ENCODE measurements around the gene LHX4.

The LHX4 gene

DNA sequence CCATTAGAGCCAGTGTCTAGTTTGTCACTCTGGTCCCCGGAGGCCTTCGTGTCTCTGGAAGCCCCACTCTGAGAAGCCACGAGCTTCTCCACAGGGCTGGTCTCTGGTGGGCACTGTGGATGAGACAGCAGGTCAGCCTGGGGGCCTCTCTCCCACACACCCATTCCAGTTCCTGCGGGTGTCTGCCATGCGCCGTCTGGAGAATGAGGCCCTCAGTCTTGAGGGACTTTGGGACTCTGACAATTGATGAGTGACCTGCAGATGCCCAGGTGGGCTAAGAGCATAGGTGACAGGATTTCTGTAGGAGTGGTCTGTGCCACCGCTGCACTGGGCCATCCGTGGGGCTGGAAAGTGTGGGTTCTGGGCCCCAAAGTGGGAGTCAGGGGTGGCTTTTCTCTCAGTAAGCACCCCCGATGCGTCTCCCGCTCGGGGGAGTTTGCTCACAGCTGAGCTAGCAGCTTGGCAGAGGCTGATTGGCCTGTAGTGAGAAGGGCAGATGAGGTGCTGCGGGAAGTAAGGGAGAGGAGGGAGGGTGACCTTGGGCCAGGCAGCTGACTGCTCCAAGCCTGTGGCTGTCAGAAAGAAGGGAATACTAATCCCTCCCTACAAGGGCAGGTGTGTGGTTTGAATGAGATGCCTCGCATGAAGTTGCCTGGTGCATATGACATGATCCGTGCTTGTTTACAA is 26.4 kb downstream of the LHX4 start:
- Mint-ChIP-seq H3K9me3 (no peaks in the 10 kb centered on the region), H3K27ac (no peak overlapping the region), H3K4me3 (no peak overlapping the region), H3K36me3 (ENCODE audit: insufficient read depth) (no peaks in the 10 kb centered on the region), H3K27me3 (peaks cover 59 to 88% of the 10 kb centered on the region in 2 donors), H3K4me1 (ENCODE audit: low read depth in 2 of 2) (peaks cover 0 to 7% of the 10 kb centered on the region in 2 donors)
- no peak for DNase-seq
- no peak for ATAC-seq (replicated peaks)

DNA sequence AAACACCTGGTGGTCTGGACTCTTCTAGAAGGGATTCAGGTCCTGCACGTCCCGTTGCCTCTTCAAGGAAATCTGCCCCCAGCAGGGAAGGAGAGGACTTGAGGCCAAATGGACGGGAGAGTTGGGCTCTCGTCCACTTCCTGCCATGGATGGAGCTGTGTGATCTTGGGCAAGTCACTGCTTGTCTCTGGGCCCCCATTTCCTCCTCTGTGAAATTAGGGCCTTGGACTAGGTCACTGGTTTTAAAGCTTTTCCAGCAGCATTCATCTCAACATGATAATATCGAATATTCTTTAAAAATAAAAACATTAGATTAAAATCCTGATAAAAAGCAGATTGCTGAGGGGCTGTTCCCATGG is 26.9 kb downstream of the LHX4 start:
- no peak for DNase-seq
- no peaks in the 10 kb centered on the region for H3K36me3 Mint-ChIP-seq (ENCODE audit: insufficient read depth)
- peaks cover 0 to 5% of the 10 kb centered on the region in 2 donors for H3K4me1 Mint-ChIP-seq (ENCODE audit: low read depth in 2 of 2)
- H3K4me3 Mint-ChIP-seq: no peak overlapping the region
- H3K27me3 Mint-ChIP-seq: peaks cover 54 to 83% of the 10 kb centered on the region in 2 donors
- ATAC-seq (replicated peaks): no peak
- no peak overlapping the region for H3K27ac Mint-ChIP-seq
- no peaks in the 10 kb centered on the region for H3K9me3 Mint-ChIP-seq

DNA sequence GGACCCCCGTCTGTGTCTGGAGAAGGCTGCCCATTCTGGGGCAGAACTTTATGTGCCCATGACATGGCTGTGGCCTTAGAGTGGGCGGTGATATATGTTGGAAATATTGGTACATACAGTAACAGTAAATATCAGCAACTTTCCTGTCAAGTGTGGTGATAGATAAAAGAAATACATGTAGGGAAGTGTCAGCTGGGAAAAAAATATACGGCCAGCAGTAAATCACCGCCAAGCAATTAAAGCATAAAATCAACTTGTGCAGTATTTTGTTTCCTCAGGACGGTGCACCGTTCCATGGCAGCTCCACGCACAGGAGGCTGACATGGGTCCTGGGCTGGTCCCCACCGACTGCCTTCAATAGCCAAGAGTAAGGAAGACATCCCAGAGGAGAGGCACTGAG is 27.4 kb downstream of the LHX4 start:
- Mint-ChIP-seq H3K27me3 (peaks cover 49 to 78% of the 10 kb centered on the region in 2 donors), H3K9me3 (no peaks in the 10 kb centered on the region), H3K4me3 (no peak overlapping the region), H3K36me3 (ENCODE audit: insufficient read depth) (no peaks in the 10 kb centered on the region), H3K4me1 (ENCODE audit: low read depth in 2 of 2) (peaks cover 0 to 3% of the 10 kb centered on the region in 2 donors), H3K27ac (no peak overlapping the region)
- ATAC-seq (replicated peaks) (no peak), DNase-seq (no peak)

DNA sequence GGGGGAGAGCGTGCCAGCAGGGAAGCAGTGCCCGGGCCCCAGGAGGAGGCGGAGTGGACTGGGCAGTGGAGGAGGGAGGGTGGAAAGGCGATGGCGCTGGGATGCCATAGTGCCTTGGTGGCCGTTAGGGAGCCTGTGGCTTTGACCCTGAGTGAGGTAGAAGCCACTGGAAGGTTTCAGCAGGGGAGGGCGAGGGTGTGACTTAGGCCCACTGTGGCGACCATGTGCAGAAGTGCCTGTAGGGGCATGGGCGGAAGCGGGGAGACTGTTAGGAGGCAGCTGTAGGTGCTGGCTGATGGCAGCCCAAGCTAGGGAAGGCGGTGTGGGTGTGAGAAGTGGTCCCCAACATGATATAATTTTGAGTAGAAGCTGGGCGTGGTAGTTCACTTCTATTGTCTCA is 28.2 kb downstream of the LHX4 start:
- DNase-seq (no peak), ATAC-seq (replicated peaks) (no peak)
- peak overlapping the region in 1 of 2 donors; percentile 38 for H3K27ac Mint-ChIP-seq
- H3K36me3 Mint-ChIP-seq (ENCODE audit: insufficient read depth): no peaks in the 10 kb centered on the region
- peaks cover 41 to 70% of the 10 kb centered on the region in 2 donors for H3K27me3 Mint-ChIP-seq
- peaks cover 2 to 3% of the 10 kb centered on the region in 2 donors for H3K4me1 Mint-ChIP-seq (ENCODE audit: low read depth in 2 of 2)
- H3K4me3 Mint-ChIP-seq: no peak overlapping the region
- no peaks in the 10 kb centered on the region for H3K9me3 Mint-ChIP-seq

DNA sequence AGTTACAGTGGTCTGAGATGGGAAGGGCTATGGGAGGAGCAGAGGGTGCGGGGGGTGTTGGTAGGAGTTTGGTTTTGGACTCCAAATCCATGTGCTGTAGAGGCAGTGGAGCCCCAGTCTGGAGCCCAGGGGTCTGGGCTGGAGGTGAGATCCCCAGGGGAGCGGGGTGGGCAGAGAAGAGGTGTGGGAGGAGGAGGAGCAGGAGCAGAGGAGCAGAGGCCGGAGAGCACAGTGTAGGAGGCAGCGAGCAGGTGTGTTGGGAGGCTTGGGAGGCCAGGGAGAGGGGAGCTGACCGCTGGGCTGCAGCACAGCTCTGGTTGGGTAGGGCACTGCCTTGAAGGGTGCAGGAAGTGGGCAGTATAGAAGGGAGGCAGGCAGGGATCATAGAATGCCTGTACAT is 28.9 kb downstream of the LHX4 start:
- H3K27ac Mint-ChIP-seq: peak overlapping the region in 1 of 2 donors; percentile 60
- no peaks in the 10 kb centered on the region for H3K36me3 Mint-ChIP-seq (ENCODE audit: insufficient read depth)
- H3K4me1 Mint-ChIP-seq (ENCODE audit: low read depth in 2 of 2): peaks cover 3% of the 10 kb centered on the region in 2 donors
- ATAC-seq (replicated peaks) (no peak), DNase-seq (no peak)
- peaks cover 36 to 63% of the 10 kb centered on the region in 2 donors for H3K27me3 Mint-ChIP-seq
- H3K9me3 Mint-ChIP-seq: no peaks in the 10 kb centered on the region
- no peak overlapping the region for H3K4me3 Mint-ChIP-seq

DNA sequence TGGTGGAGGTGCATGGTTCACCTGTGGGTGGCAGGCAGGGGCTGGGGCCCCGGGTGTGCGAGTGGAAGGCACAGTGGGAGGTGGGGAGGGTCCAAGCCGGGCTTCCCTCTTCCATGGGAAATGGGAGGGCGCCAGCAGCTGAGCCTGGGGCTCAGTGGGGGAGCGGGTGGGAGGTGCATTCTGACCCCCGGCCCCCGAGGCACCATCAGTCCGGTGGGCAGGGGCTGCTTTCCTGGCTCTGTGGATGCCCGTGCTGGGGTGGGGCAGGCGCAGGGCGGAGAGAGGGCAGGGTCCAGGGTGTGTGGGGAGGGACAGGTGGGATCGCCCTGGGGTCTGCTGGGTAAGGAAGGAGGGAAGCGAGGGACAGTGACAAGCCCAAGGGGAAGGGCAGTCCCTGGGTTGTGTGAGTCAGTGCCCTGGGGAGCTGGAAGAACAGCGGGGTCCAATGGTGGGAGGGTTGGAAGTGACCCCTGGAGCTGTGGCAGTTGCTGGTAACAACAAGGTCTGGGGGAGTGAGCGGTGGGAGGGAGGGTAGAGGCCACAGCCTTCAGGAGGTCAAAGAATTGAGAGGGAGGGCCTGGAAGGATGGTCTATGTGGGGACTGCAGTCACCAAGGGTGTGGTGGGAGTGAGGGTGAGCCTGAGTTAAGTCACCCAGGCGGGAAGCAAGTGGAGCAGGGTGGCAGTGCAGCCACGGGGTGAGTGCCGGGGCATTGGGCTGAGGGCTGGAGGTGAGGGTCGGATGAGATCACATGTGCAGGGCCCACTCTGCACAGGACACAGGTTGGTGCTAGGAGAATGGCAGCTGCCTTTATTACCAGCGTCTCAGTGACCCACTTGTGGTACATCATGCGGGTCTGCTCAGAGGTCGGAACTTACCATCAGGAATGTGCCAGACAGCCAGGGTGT is 29.6 kb downstream of the LHX4 start:
- Mint-ChIP-seq H3K27me3 (peaks cover 36 to 56% of the 10 kb centered on the region in 2 donors), H3K4me3 (no peak overlapping the region)

DNA sequence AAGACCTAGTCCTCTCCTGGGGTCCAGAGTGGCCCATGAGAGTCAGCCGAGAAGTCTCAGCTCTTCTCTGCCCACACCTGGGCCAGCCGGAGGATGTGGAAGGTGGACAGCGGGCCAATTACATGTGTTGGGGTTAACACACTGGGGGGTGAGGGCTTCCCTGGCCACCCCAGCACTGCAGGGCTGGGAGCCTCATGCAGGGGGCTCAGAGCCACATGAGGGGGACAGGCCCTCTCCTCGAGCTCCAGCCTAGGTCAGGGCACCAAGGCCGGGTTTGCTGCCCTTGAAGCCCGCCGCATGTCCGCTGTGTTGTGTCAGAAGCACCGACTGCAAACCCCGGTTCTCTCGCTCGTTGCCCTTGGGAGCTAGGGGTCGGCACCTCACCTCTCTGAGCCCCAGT is 30.5 kb downstream of the LHX4 start:
- peaks cover 2% of the 10 kb centered on the region for H3K36me3 Mint-ChIP-seq (ENCODE audit: insufficient read depth)
- ATAC-seq (replicated peaks) (no peak), DNase-seq (no peak)
- H3K27me3 Mint-ChIP-seq: peaks cover 32 to 47% of the 10 kb centered on the region in 2 donors
- H3K27ac Mint-ChIP-seq: no peak overlapping the region
- no peak overlapping the region for H3K4me3 Mint-ChIP-seq
- H3K4me1 Mint-ChIP-seq (ENCODE audit: low read depth in 2 of 2): peaks cover 3% of the 10 kb centered on the region in 2 donors
- no peaks in the 10 kb centered on the region for H3K9me3 Mint-ChIP-seq

More for the DNA sequence above, 29.6 kb downstream of the LHX4 start:
- Mint-ChIP-seq H3K9me3 (no peaks in the 10 kb centered on the region), H3K27ac (no peak overlapping the region), H3K36me3 (ENCODE audit: insufficient read depth) (no peaks in the 10 kb centered on the region), H3K4me1 (ENCODE audit: low read depth in 2 of 2) (peaks cover 3% of the 10 kb centered on the region in 2 donors)
- DNase-seq (no peak), ATAC-seq (replicated peaks) (no peak)

DNA sequence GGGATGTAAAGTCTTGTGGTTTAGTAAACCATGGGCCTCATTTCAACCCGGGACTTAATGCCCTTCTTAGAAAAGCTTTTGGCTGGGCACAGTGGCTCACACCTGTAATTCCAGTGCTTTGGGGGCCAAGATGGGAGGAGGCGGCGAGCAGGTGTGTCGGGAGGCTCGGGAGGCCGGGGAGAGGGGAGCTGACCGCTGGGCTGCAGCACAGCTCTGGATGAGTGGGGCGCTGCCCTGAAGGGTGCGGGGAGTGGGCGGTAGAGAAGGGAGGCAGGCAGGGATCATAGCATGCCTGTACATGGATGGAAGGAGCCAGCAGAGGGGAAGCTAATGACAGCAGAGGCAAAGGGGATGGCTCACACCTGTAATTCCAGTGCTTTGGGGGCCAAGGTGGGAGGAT is 31.0 kb downstream of the LHX4 start:
- Mint-ChIP-seq H3K36me3 (ENCODE audit: insufficient read depth) (peaks cover 3% of the 10 kb centered on the region), H3K27ac (no peak overlapping the region), H3K4me3 (no peak overlapping the region), H3K4me1 (ENCODE audit: low read depth in 2 of 2) (peaks cover 3% of the 10 kb centered on the region in 2 donors), H3K27me3 (peaks cover 27 to 42% of the 10 kb centered on the region in 2 donors), H3K9me3 (no peaks in the 10 kb centered on the region)
- DNase-seq (no peak), ATAC-seq (replicated peaks) (no peak)

DNA sequence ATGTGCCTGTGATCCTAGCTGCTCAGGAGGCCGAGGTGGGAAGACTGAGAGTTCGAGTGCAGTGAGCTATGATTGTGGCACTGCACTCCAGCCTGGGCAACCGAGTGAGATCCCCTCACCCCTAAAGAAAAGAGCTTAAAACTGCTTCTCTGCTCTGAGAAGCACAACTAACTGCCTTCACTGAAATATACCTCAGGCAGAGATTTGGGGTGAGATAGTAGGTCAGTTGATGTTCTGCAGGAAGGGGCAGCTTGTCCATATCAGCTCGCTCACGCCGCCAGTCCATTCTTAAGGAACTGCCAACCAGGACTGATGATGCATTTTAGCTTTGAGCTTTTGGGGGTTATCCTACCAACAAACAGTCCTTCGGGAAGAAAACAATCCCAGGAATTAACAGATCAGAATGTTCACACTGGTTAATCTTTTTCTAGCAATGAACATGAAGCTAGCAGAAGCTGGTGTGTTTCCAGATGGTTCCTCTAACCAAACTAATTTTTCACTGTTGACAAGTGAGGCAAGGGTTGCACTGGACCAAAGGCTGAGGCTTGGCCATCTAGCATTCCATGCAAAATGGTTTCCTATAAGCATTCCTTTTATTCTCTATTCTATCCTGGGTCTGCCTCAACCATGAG is 31.6 kb downstream of the LHX4 start:
- no peaks in the 10 kb centered on the region for H3K9me3 Mint-ChIP-seq
- peaks cover 3% of the 10 kb centered on the region for H3K36me3 Mint-ChIP-seq (ENCODE audit: insufficient read depth)
- H3K4me1 Mint-ChIP-seq (ENCODE audit: low read depth in 2 of 2): peaks cover 3% of the 10 kb centered on the region in 2 donors
- no peak overlapping the region for H3K4me3 Mint-ChIP-seq
- peaks cover 21 to 36% of the 10 kb centered on the region in 2 donors for H3K27me3 Mint-ChIP-seq
- ATAC-seq (replicated peaks): no peak
- no peak for DNase-seq
- no peak overlapping the region for H3K27ac Mint-ChIP-seq

DNA sequence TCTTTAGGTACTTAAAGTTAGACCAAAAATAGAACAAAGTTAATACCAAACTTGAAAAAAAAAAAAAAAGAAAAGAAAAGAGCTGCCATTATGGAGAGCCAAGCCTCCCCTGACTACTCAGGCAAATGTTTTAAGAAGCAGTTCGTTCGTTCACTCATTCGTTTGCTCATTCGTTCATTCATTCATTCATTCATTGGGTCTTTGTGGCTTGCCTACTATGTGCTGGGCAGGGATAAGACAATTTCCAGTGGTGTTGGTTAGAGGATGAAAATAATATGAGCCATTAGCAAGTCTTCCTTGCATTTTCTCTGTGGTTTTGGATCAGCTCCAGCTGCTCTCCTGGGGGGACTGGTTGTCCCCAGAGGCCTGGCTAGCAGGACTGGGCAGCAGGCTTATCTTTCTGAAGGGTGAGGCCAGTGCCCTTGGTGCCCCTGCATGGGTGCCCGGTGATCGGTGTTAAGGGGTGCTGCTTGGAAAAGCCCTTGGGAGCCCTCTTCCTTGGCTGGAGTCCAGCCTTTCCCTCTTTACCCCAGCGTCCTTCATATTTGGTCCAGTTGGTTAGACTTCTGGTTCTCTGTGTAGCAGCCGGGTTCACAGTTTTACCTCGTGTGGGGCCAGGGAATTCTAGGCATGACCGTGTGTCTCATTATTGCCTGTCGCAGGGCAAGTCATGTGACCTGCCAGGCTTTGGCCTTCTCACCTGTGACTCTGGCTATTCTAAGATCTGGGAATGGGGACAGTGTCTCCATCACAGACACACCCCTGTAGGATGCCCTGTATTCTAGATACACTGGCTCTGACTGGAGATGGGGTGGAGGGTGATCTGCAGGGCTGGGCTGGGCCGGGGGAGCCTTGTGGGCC is 32.8 kb downstream of the LHX4 start:
- DNase-seq: no peak

DNA sequence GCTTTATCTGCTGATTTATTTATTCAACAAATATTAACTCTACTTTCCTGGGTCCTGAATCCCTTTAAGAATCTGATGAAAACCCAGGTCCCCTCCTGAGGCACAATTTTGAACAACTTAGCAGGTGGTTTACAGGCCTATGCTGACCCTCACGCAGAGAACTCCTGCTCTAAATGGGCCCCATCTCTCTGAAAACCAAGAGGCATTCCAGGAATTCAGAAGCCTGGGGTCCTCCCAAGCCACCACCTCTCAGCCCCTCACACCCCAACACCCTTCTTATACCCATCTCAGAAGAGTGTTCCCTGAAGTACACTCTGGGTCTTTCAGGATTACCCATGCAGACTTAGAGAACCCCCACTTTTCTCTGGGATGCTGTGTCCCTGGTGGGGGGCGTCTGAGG is 34.5 kb downstream of the LHX4 start:
- Mint-ChIP-seq H3K27me3 (peaks cover 0 to 7% of the 10 kb centered on the region in 2 donors), H3K4me3 (no peak overlapping the region), H3K27ac (no peak overlapping the region), H3K4me1 (ENCODE audit: low read depth in 2 of 2) (peaks cover 0 to 3% of the 10 kb centered on the region in 2 donors), H3K9me3 (no peaks in the 10 kb centered on the region), H3K36me3 (ENCODE audit: insufficient read depth) (peaks cover 6% of the 10 kb centered on the region)
- ATAC-seq (replicated peaks): no peak
- DNase-seq: no peak

More for the DNA sequence above, 32.8 kb downstream of the LHX4 start:
- Mint-ChIP-seq H3K27ac (no peak overlapping the region), H3K9me3 (no peaks in the 10 kb centered on the region), H3K36me3 (ENCODE audit: insufficient read depth) (peaks cover 3% of the 10 kb centered on the region), H3K4me3 (no peak overlapping the region), H3K4me1 (ENCODE audit: low read depth in 2 of 2) (peaks cover 2 to 3% of the 10 kb centered on the region in 2 donors), H3K27me3 (peaks cover 13 to 24% of the 10 kb centered on the region in 2 donors)
- ATAC-seq (replicated peaks): no peak

DNA sequence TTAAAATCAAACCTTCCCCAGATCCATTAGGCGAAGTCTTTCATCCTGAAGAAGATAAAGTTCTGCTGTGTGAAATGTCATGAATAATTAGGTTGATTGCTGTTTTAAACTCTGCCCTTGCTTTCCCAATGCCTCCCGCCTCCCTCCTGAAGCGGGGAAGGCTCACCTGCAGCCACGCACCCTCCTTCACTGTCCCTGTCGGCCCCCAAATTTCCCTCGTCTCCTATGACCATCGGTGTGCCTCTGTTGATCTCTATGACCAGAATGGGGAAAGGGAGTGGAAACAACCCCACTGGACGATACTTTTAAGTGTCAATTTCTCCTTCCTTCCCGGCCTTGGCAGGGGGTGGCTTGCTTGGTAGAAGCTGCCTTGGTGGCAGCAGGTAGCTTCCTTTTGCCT is 35.1 kb downstream of the LHX4 start:
- DNase-seq (no peak), ATAC-seq (replicated peaks) (no peak)
- H3K36me3 Mint-ChIP-seq (ENCODE audit: insufficient read depth): peaks cover 6% of the 10 kb centered on the region
- no peaks in the 10 kb centered on the region for H3K9me3 Mint-ChIP-seq
- peaks cover 0 to under 1% of the 10 kb centered on the region in 2 donors for H3K27me3 Mint-ChIP-seq
- H3K4me3 Mint-ChIP-seq: no peak overlapping the region
- no peak overlapping the region for H3K27ac Mint-ChIP-seq
- H3K4me1 Mint-ChIP-seq (ENCODE audit: low read depth in 2 of 2): peaks cover 0 to 3% of the 10 kb centered on the region in 2 donors

DNA sequence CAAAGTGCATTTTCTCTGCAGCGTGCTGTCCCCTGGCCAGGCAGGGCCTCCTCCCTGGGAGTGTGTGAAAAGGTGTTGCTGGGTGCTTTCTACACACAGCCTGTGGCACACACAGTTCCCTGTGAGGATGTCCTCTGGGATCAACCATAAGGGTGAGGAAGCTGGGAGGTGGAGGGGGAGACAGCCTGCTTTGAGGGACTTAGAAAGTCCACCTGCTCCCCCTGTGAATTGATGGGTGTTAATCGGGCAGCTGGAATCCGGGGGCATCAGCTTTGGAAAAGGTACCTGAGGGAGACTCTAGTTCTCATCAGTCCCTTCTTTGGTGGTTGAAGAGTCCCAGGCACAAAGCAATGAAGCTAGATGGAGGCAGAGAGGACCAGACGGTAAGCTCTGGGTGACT is 35.8 kb downstream of the LHX4 start:
- no peak for DNase-seq
- H3K27me3 Mint-ChIP-seq: no peaks in the 10 kb centered on the region
- peaks cover 0 to 3% of the 10 kb centered on the region in 2 donors for H3K4me1 Mint-ChIP-seq (ENCODE audit: low read depth in 2 of 2)
- peak overlapping the region in 1 of 2 donors; percentile 49 for H3K27ac Mint-ChIP-seq
- ATAC-seq (replicated peaks): no peak
- H3K36me3 Mint-ChIP-seq (ENCODE audit: insufficient read depth): peaks cover 6% of the 10 kb centered on the region
- H3K9me3 Mint-ChIP-seq: no peaks in the 10 kb centered on the region
- no peak overlapping the region for H3K4me3 Mint-ChIP-seq

Data from effector memory CD8-positive, alpha-beta T cell (primary cell).